ENCODE data around the gene ACCSL.
A peak's percentile ranks its signal among the peaks of the same experiment; 100 is the strongest.

Gene ACCSL

DNA sequence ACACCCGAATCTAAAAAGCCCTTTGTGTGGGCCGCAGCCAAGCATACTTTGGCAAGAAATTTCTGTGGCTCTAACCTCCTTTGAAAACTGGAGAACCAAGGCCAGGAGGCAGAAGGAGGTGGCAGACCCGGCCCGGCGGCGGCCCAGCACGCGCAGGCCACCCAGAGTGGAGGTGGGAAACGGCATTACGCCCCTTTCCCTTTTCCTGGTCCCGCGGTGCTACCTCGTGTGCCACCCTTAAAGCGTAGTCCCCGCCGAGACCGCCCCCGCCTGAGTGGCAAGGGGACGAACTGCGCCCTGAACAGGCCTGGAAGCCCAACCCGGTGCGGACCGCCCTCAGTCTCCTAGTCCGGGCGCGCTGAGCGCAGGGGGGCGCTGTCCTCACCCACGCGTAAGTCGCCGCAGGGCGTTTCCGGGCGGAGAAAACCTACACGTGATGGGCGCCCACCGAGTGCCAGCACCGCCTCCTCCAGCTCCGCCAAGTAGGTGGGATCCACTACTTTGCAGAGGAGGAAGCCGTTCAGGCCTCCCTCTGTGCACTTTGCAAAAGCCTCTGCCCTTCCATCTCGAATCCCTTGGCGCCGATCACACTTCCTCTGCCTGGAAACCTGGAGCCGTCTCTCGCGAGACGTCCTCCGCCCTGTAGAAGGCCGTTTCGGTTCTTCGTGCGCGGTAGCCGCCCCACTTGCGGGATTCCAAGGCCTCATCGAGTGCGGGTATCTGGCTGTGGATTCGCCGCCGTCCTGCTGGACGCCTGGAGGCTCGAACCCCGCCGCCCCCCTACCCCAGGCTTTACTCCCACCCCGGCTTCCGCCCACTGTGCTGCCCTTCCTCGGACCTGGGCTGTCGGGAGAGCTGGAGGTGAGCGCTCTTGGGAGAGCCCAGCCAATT, 18.3 kb downstream of the ACCSL start, which contains the start of gene ACCS:
ACCS (plus strand) TSS at position 430 of the 891 bp plus-strand sequence. CDS start 1,358 bp downstream, outside the sequence.
- TF ChIP-seq, protein P1, sequence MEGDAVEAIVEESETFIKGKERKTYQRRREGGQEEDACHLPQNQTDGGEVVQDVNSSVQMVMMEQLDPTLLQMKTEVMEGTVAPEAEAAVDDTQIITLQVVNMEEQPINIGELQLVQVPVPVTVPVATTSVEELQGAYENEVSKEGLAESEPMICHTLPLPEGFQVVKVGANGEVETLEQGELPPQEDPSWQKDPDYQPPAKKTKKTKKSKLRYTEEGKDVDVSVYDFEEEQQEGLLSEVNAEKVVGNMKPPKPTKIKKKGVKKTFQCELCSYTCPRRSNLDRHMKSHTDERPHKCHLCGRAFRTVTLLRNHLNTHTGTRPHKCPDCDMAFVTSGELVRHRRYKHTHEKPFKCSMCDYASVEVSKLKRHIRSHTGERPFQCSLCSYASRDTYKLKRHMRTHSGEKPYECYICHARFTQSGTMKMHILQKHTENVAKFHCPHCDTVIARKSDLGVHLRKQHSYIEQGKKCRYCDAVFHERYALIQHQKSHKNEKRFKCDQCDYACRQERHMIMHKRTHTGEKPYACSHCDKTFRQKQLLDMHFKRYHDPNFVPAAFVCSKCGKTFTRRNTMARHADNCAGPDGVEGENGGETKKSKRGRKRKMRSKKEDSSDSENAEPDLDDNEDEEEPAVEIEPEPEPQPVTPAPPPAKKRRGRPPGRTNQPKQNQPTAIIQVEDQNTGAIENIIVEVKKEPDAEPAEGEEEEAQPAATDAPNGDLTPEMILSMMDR (IDR thresholded peaks at IDR 0.05; ENCODE audit: low read depth, low read length, missing control alignments), result peak; percentile 55
- peak within 1 kb of the TSS; percentile 50 for H3K4me3 ChIP-seq (ENCODE audit: low read depth, low read length)
- DNase-seq (ENCODE audit: low read depth), result peak; percentile 67
- in situ Hi-C loops (cut with HindIII; ENCODE audit: low sequenced_read_pairs), result no loop called here

DNA sequence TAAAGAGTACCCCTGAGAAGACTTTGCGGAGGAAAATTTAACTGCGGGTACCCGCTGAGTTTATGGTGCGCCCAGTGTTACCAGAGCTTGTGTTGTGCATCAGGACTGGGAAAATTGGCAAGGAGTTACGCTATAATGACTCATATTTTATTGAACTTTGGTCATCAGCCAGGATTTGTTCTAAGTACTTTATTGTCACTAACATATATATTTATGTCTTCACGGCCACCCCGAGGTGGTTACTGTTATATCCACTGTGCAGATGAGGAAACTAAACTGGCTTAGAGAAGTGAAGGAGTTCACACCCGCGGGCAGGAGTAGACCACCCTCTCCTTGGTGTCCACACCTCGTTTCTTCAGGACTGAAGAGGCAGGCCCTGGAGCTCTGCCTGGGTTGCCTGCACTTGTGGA, 19.0 kb downstream of the ACCSL start:
- H3K4me3 ChIP-seq (ENCODE audit: low read depth, low read length), result peak overlapping the region; percentile 50
- TF ChIP-seq, protein P1 (IDR thresholded peaks at IDR 0.05; ENCODE audit: low read depth, low read length, missing control alignments), result no peak
- in situ Hi-C loops (cut with HindIII; ENCODE audit: low sequenced_read_pairs), result no loop called here
- peak; percentile 24 for DNase-seq (ENCODE audit: low read depth)

DNA sequence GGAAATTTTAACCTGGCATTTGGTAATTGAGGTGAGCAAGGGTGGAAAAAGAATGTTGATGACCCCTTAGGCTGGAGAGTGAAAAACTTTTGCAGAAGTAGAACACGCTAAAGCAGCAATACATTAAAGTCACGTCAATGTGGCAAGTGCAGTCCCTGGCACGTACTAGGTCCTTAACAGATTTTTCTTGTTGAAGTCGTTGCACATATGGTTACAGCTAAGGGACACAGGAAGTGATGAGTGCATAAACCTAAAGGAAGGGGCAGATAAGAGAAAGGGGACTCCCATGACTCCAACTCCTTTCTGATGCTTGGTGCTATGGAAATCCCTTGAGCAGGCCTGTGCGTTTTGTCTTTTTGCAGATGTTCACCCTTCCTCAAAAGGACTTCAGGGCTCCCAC, 19.5 kb downstream of the ACCSL start:
- peak overlapping the region; percentile 50 for H3K4me3 ChIP-seq (ENCODE audit: low read depth, low read length)
- DNase-seq (ENCODE audit: low read depth), result no peak
- in situ Hi-C loops (cut with HindIII; ENCODE audit: low sequenced_read_pairs), result no loop called here
- TF ChIP-seq, protein P1 (IDR thresholded peaks at IDR 0.05; ENCODE audit: low read depth, low read length, missing control alignments), result no peak

DNA sequence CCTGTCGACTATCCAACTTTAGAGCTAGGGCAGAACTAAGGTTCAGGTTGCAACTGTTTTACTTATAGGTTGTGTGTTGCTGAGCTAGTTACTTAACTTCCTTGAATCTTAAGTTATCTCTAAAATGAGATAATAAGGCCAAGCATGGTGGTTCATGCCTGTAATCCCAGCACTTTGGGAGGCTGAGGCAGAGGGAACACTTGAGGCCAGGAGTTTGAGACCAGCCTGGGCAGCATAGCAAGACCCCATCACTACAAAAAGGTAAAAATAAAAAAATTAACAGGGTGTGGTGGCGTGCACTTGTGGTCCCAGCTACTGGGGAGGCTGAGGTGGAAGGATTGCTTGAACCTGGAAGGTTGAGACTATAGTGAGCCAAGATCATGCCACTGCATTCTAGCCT, 20.4 kb downstream of the ACCSL start:
- no peak for DNase-seq (ENCODE audit: low read depth)
- in situ Hi-C loops (cut with HindIII; ENCODE audit: low sequenced_read_pairs), result no loop called here
- TF ChIP-seq, protein P1 (IDR thresholded peaks at IDR 0.05; ENCODE audit: low read depth, low read length, missing control alignments), result no peak
- H3K4me3 ChIP-seq (ENCODE audit: low read depth, low read length), result no peak overlapping the region

DNA sequence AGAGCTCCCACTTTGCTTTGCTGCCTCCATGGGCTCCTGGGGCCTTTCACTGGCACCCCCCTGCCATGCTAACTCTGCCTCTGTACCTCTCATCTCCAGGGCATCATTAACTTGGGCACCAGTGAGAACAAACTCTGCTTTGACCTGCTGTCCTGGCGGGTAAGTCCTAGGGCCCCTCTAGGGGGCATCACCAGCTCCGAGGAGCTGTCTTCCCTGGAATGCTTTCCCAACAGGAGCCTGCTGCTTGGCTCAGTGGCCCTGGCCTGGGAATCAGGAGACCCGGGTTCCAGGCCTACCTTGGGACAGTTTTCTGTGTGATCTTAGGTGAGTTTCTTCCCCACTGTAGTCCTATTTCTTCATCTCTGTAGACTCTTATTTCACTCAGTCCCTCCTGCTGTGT, 23.4 kb downstream of the ACCSL start:
- no peak overlapping the region for H3K4me3 ChIP-seq (ENCODE audit: low read depth, low read length)
- in situ Hi-C loops (cut with HindIII; ENCODE audit: low sequenced_read_pairs), result no loop called here
- no peak for DNase-seq (ENCODE audit: low read depth)
- TF ChIP-seq, protein P1 (IDR thresholded peaks at IDR 0.05; ENCODE audit: low read depth, low read length, missing control alignments), result no peak

DNA sequence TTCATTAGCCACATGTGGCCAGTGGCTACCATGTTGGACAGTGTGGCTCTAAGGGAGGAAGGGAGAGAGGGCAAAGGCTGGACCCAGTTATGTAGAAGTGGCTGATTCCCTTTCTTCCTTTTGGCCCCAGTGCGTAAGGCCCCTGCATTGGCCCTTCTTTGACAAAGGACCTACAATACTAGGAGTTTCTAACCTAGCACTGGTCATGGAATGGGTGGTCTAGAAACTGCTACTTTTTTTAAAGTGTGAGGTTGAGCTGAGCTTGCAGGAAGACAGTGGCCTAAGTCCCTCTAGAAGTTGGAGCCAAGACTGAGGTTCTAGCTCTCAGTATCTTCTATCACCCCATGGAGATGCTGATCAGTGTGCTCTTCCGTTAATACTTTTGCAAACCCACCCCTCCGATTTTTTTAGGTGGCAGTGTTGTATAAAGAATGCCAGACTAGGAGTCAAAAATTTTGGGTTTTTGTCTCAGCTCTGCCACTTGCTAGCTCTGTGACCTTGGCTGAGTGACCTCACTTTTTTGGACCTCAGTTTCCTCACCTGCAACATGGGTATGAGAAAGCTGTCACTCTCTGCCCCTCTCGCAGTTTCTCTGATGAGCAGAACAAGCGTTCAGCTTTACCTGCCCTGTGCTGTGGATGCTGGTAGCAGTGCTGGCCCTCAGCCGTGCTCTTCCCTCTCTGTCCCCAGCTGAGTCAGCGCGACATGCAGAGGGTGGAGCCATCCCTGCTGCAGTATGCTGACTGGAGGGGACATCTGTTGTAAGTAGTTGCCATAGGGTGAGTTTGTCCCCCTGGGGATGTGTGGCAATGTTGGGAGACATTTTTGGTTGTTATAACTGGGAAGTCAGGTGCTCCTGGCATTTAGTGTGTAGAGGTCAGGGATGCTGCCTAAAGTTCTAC, 25.2 kb downstream of the ACCSL start:
- TF ChIP-seq, protein P1 (IDR thresholded peaks at IDR 0.05; ENCODE audit: low read depth, low read length, missing control alignments), result no peak
- in situ Hi-C loops (cut with HindIII; ENCODE audit: low sequenced_read_pairs), result no loop called here
- no peak for DNase-seq (ENCODE audit: low read depth)
- no peak overlapping the region for H3K4me3 ChIP-seq (ENCODE audit: low read depth, low read length)
